HG02610 (cell line): ENCODE data around the gene ITIH4.
A peak's percentile ranks its signal among the peaks of the same experiment; 100 is the strongest.

Source experiments
- ATAC-seq: cut with Tn5 transposase; IDR thresholded peaks from one replicate; pipeline ENCODE4 v1.9.1; 2021; ENCODE audit warnings: mild to moderate bottlenecking, moderate library complexity; ENCODE audit not compliant: unreplicated experiment

The ITIH4 gene

GRCh38 chr3:52773361-52774065 is 57.0 kb downstream of the ITIH4 start:
- ATAC-seq = no peak

DNA sequence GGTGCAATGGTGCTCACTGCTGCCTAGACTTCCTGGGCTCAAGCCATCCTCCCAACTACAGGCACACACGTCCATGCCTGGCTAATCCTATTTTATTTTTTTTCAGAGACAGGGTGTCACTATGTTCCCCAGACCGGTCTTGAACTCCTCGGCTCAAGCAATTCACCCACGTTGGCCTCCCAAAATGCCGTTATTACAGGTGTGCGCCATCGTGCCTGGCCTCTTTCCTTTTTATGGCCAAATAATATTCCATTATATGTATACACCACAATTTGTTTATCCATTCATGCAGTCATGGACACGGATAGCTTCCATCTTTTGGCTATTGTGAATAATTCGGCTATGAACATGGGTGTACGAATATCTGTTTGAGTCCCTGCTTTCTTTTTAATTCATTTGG is 58.8 kb downstream of the ITIH4 start:
- ATAC-seq = no peak

DNA sequence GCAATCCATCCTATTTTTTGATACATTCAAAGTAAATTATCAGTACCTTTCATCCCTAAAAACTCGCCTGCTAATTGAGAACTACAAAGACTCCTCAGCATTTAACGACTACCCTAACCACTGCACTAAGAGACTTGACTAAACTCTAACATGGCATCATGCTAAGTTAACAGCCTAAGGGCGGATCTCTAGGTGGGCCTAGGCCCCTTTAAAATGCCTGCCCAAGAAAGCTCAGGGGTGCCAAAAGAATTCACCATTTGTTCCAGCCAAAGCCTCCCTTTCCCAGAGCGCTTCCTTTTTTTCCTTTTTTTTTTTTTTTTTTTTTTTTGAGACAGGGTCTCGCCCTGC is 59.2 kb downstream of the ITIH4 start:
- no peak for ATAC-seq

DNA sequence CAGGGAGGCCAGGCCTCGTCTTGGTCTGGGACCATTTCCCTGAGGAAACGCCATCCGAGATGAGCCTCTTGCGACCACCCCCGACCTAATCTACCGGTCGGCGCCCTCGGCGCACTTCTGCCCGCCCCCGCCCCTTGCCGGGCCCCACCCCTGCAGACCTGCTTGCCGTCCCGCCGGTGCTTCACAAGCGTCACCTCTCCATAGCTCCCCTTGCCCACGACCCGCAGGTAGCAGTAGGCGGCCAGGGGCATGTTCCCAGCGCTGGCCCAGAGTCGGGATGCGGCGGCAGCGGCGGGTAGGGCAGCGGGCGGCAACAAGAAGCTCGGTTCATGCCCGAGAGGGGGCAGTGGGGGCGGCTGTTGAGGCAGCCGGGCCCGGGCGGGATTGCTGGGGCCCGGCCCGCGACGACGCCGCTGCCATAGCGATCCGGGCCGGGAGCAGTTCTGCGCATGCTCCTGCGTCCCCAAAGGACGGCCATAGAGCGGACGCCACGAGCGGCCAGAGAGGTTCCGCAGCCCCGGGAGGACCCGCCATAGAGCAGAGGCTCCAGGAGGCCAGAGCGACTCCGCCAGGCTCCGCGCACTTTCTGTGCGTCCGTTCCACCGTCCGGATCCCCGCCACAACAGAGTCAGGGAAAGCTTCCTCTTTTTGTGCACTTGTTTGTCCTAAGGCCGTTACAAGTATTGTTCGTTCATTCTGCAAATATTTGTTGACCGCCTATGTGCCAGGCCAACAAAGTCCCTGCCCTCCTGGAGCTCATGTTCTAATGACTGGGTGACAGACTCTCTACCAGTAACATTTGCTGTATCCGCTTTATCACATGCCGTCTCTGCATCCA is 59.8 kb downstream of the ITIH4 start, which contains the start of gene NEK4:
Gene NEK4, minus strand, starts transcription at position 445 of the 838 bp plus-strand sequence. Its CDS starts 194 bp downstream, at position 251.
- peak; percentile 95 for ATAC-seq

GRCh38 chr3:52769786-52770455 is 60.6 kb downstream of the ITIH4 start:
- ATAC-seq = no peak

GRCh38 chr3:52763466-52763865 is 67.0 kb downstream of the ITIH4 start:
- ATAC-seq = no peak
